Measurements from ENCODE around the gene USP47. TPM values are rescaled to one million over a fixed set of nuclear protein-coding genes. Genes with fewer than 3 reads are reported as not detected.

Gene USP47
- total RNA-seq, 1 donor from 2014 or later = 46.1 TPM

DNA sequence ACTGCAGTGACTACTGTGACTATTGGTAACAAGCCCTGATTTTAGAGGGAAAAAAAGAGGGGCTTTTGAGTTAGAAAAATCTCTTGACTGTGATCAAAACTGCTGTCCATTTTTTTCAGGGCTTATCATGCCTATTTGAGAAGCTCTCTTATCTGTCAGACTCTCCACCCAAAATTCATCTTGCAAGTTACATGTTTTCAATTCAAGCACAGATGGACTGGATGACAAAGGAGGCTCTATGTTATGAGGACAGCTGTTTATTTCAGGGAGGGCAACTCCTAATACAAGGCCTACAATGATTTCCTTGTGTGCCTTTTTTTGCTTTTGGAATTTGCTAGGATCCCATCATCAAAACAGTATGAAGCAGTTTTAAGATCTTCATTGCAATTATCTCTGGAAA, 35.2 kb upstream of the USP47 start:
- Mint-ChIP-seq H3K9me3 (ENCODE audit: unreplicated experiment) (no peaks in the 10 kb centered on the region), H3K27me3 (ENCODE audit: unreplicated experiment) (peaks cover 3% of the 10 kb centered on the region), H3K4me3 (ENCODE audit: unreplicated experiment) (no peak overlapping the region), H3K27ac (ENCODE audit: unreplicated experiment) (no peak overlapping the region), H3K4me1 (ENCODE audit: unreplicated experiment) (no peaks in the 10 kb centered on the region), H3K36me3 (ENCODE audit: unreplicated experiment) (no peaks in the 10 kb centered on the region)
- DNase-seq (ENCODE audit: extremely low spot score, unreplicated experiment) = no peak
- TF ChIP-seq, protein P1, sequence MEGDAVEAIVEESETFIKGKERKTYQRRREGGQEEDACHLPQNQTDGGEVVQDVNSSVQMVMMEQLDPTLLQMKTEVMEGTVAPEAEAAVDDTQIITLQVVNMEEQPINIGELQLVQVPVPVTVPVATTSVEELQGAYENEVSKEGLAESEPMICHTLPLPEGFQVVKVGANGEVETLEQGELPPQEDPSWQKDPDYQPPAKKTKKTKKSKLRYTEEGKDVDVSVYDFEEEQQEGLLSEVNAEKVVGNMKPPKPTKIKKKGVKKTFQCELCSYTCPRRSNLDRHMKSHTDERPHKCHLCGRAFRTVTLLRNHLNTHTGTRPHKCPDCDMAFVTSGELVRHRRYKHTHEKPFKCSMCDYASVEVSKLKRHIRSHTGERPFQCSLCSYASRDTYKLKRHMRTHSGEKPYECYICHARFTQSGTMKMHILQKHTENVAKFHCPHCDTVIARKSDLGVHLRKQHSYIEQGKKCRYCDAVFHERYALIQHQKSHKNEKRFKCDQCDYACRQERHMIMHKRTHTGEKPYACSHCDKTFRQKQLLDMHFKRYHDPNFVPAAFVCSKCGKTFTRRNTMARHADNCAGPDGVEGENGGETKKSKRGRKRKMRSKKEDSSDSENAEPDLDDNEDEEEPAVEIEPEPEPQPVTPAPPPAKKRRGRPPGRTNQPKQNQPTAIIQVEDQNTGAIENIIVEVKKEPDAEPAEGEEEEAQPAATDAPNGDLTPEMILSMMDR (IDR thresholded peaks at IDR 0.05) = no peak

DNA sequence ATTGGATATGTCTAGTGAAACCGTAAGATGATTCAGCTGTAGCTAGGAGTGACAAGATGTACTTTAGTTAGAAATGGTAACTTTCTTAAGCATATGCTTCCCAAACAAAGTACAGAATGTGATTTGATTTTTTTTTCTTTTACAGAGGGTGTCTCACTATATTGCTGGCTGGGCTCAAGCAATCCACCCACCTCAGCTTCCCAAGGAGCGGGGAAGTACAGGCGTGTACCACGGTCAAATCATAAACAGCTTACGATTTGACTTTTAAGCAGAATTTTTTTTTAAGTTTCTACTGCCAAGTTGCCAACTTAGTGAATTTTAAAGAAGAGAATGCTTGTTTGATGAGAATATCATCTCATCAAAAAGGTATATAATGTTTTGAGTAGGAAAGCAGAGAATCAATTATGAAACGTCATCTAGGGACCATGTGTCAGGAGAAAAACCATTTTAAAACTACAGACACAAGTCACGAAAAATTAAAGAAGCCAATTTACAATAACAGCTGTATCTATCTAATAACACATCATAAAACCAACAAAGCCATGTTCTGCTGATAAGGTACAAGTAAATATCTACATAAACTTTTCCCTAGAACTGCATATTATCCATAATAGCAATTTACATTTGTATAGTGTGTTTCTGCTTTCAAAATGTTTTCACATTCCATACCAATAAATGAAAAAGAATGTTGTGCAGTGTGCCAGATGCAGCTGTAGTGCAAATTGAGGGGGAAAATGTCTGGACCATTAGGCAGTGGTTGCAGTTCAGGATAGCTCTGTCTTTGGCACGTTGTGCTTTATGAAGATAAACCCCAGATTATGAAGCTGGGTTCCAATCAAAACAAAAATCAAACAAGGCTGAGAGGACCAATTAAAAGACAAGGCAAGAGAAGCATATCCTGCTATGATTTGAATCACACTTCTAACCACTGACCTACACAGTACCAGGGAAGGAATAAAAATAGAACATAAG, 33.7 kb upstream of the USP47 start:
- Mint-ChIP-seq H3K4me1 (ENCODE audit: unreplicated experiment) (peaks cover 5% of the 10 kb centered on the region), H3K4me3 (ENCODE audit: unreplicated experiment) (no peak overlapping the region), H3K27me3 (ENCODE audit: unreplicated experiment) (no peaks in the 10 kb centered on the region), H3K36me3 (ENCODE audit: unreplicated experiment) (no peaks in the 10 kb centered on the region), H3K27ac (ENCODE audit: unreplicated experiment) (no peak overlapping the region), H3K9me3 (ENCODE audit: unreplicated experiment) (no peaks in the 10 kb centered on the region)
- DNase-seq (ENCODE audit: extremely low spot score, unreplicated experiment) = no peak
- TF ChIP-seq, protein P1 (IDR thresholded peaks at IDR 0.05) = no peak

DNA sequence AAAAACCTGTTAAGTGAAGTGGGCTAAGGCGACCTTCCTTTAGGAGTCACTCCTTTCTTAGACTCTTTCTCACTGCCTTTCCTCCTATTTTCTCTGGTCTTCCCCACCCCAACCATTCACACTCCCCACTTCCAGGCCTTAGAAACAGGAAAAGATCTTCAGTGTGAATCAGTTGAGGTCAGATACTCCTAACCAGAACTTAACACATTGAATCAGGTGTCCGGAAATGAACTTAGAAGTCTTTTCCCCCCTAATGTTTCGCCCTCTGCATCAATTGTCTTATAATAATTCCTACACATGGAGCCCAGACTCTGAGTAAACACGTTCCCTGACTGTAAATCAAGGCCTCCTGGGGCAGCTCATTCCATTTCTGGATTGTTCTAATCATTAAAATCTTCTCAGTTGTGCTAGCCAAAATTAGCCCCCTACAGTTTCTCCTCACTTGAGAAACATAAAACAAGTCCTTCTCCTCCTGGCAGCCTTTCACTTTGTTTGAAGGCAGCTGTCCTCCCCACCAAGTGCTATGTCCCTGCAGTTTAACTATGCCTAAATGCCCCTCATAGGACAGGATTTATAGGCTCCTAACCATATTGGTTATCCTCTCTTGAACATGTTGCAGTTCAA, 32.7 kb upstream of the USP47 start:
- DNase-seq (ENCODE audit: extremely low spot score, unreplicated experiment) = no peak
- Mint-ChIP-seq H3K9me3 (ENCODE audit: unreplicated experiment) (no peaks in the 10 kb centered on the region), H3K36me3 (ENCODE audit: unreplicated experiment) (no peaks in the 10 kb centered on the region), H3K4me3 (ENCODE audit: unreplicated experiment) (no peak overlapping the region), H3K27me3 (ENCODE audit: unreplicated experiment) (no peaks in the 10 kb centered on the region), H3K27ac (ENCODE audit: unreplicated experiment) (no peak overlapping the region), H3K4me1 (ENCODE audit: unreplicated experiment) (peaks cover 10% of the 10 kb centered on the region)
- TF ChIP-seq, protein P1 (IDR thresholded peaks at IDR 0.05) = no peak

GRCh38 chr11:11810764-11811726, 30.7 kb upstream of the USP47 start:
- no peaks in the 10 kb centered on the region for H3K27me3 Mint-ChIP-seq (ENCODE audit: unreplicated experiment)
- H3K9me3 Mint-ChIP-seq (ENCODE audit: unreplicated experiment) = no peaks in the 10 kb centered on the region
- no peak overlapping the region for H3K4me3 Mint-ChIP-seq (ENCODE audit: unreplicated experiment)
- peaks cover 10% of the 10 kb centered on the region for H3K4me1 Mint-ChIP-seq (ENCODE audit: unreplicated experiment)
- no peak overlapping the region for H3K27ac Mint-ChIP-seq (ENCODE audit: unreplicated experiment)
- no peak for DNase-seq (ENCODE audit: extremely low spot score, unreplicated experiment)
- TF ChIP-seq, protein P1 (IDR thresholded peaks at IDR 0.05) = no peak
- H3K36me3 Mint-ChIP-seq (ENCODE audit: unreplicated experiment) = no peaks in the 10 kb centered on the region
